Adrenal gland (tissue), 5 donors: ENCODE data around the gene NECAB2.

Experiments used
- CTCF ChIP-seq, 6 experiments: fragments of 450-650 bp in 4 of 6; fragments of 200-600 bp in 2 of 6; sonication (generic) in 1 of 6; IDR thresholded peaks; 1 replicate in 5 of 6; 2 replicates in 1 of 6; pipeline versions ENCODE4 v1.5.1 to v1.8.0; 2016 to 2021; ENCODE audit warnings: antibody characterized with exemption in 6 of 6, mild to moderate bottlenecking in 2 of 6, moderate library complexity in 1 of 6
- POLR2A ChIP-seq, 2 donors: fragments of 450-650 bp; IDR thresholded peaks; one replicate each; pipeline ENCODE4 v1.6.1; 2017; ENCODE audit warnings: antibody characterized with exemption in 2 of 2, mild to moderate bottlenecking in 2 of 2, moderate library complexity in 1 of 2
- donor health status: DM: no; HTN: no; CAD: no.

DNA sequence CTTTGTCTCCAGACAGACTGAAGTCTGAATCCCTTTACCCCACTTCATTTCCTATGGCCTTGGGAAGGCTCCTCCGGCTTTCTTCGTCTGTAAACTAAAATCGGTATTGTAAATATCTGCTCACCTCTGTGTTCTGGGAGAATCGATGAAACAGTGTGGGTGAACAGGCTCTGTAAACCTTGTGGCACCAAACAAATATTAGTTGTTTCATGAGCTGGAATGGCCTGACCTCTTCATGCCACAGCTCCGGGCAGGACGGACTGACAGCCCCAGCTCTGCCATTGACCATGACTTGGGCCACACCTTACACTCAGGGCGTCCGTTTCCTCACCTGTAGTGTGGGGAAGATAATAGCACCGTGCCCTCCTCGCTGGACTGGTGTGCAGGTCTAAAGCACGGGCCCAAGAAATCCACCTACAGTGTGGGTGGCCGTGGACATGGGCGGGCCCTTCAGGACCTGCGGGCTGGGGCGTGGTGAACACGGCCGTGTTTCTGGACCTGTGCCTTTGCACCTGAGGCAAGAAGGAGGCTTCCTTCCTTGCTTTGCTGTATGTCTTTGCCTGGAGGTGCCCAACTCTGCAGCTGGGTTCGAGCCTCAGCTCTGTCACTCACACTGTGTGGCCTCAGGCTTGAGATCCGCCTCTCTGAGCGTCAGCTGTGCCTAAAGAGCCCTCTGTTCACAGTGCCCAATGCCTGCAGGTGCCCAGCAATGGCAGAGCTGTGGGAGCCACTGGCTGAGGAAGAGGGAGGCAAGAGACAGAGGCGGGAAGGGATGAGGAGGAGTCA, 21.1 kb upstream of the NECAB2 start:
- no peak for TF ChIP-seq CTCF (IDR thresholded peaks at IDR 0.05)
- no peak for TF ChIP-seq POLR2A (IDR thresholded peaks at IDR 0.05)
